ENCODE measurements around the gene FANK1.

DNA sequence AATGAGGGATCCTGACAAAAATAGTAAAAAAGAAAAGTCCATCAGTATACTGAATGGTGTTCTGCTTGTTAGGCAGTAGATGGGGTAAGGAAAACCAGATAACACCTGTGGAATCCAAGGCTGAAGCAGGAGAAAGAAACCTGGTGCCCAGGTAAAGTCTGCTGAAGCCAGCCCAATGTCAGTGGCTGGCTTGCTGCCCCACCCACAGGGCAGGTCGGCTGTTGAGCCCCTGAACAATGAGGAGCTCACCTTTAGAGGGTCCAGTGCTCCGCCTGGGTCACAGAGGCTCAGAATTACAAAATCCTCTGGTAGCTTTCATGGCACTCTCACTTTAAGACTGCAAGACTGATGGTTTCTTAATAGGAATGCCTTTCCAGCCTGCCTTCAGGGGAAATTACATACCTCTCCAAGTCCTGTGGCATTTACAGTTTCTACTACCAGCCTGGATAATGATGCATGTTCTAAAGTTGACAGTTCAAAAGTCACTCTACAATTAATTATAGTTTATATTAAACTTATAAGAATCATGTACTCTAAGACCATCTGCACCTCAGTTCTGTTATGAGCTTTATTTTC is 39.1 kb upstream of the FANK1 start:
- TF ChIP-seq CTCF (IDR thresholded peaks at IDR 0.05) (no peak), POLR2A (IDR thresholded peaks at IDR 0.05) (no peak)
